Astrocyte (in vitro differentiated cells and primary cell): Measurements from ENCODE around the gene PACS2.

Source experiments
- EZH2 ChIP-seq: IDR thresholded peaks from 2 replicates; pipeline ENCODE4 v1.6.1; 2012; ENCODE audit warnings: mild to moderate bottlenecking, low read length, inconsistent platforms; ENCODE audit not compliant: insufficient read depth
- TF ChIP-seq, protein P1 (sequence below): IDR thresholded peaks from 2 replicates; pipeline ENCODE4 v1.5.1; 2011; ENCODE audit warnings: low read depth, mild to moderate bottlenecking, inconsistent platforms, low read length, moderate library complexity; ENCODE audit not compliant: insufficient read depth

GRCh38 chr14:105283028-105283427, 31.5 kb upstream of the PACS2 start:
- TF ChIP-seq, protein P1, sequence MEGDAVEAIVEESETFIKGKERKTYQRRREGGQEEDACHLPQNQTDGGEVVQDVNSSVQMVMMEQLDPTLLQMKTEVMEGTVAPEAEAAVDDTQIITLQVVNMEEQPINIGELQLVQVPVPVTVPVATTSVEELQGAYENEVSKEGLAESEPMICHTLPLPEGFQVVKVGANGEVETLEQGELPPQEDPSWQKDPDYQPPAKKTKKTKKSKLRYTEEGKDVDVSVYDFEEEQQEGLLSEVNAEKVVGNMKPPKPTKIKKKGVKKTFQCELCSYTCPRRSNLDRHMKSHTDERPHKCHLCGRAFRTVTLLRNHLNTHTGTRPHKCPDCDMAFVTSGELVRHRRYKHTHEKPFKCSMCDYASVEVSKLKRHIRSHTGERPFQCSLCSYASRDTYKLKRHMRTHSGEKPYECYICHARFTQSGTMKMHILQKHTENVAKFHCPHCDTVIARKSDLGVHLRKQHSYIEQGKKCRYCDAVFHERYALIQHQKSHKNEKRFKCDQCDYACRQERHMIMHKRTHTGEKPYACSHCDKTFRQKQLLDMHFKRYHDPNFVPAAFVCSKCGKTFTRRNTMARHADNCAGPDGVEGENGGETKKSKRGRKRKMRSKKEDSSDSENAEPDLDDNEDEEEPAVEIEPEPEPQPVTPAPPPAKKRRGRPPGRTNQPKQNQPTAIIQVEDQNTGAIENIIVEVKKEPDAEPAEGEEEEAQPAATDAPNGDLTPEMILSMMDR: no peak
- TF ChIP-seq EZH2: no peak
